GM21447 (cell line): ENCODE measurements around the gene RPL4.

Experiments used
- ATAC-seq: cut with Tn5 transposase; IDR thresholded peaks from one replicate; pipeline ENCODE4 v1.9.1; 2021; ENCODE audit not compliant: unreplicated experiment

RPL4 gene

GRCh38 chr15:66459818-66460615 lies 44.6 kb downstream of the RPL4 start:
- no peak for ATAC-seq

- no peak for ATAC-seq
These were observed 48.4 kb downstream of the RPL4 start for GRCh38 chr15:66456211-66456610.

GRCh38 chr15:66454143-66454542 lies 50.5 kb downstream of the RPL4 start:
- ATAC-seq: no peak

- no peak for ATAC-seq
These were observed 51.6 kb downstream of the RPL4 start for GRCh38 chr15:66452971-66453580.

GRCh38 chr15:66452420-66452819 lies 52.2 kb downstream of the RPL4 start:
- no peak for ATAC-seq
